SU-DHL-6 (cell line): Measurements from ENCODE around the gene CDSN.

Experiments used
- CTCF ChIP-seq: fragments of 200-600 bp; sonication (generic); IDR thresholded peaks from one replicate; pipeline ENCODE4 v1.5.1; 2017; ENCODE audit warnings: antibody characterized with exemption, mild to moderate bottlenecking, low read length, moderate library complexity; ENCODE audit not compliant: insufficient read depth, poor library complexity, severe bottlenecking
- EZH2phosphoT487 ChIP-seq: fragments of 200-600 bp; sonication (generic), shearing (Covaris generic); conservative IDR thresholded peaks from 2 replicates; pipeline ENCODE4 v1.6.1; 2018; ENCODE audit warnings: mild to moderate bottlenecking, antibody characterized with exemption, low read length, moderate library complexity, mixed read lengths

- TF ChIP-seq CTCF, result no peak
- TF ChIP-seq EZH2phosphoT487, result no peak
Observed at GRCh38 chr6:31130751-31131150, 10.5 kb upstream of the CDSN start.
